Endothelial cell of umbilical vein (primary cell): Measurements from ENCODE around the gene ITGB2.

Experiments
- GATA2 ChIP-seq: IDR thresholded peaks from 2 replicates; pipeline ENCODE4 v1.7.0; 2011; ENCODE audit warnings: low read depth, mild to moderate bottlenecking, moderate library complexity, mixed read lengths, low read length; ENCODE audit not compliant: insufficient read length, insufficient read depth
- JUN ChIP-seq: IDR thresholded peaks from 2 replicates; pipeline ENCODE4 v1.6.1; 2011; ENCODE audit warnings: borderline replicate concordance, low read depth; ENCODE audit not compliant: insufficient read length, insufficient read depth
- POLR2A ChIP-seq: IDR thresholded peaks from 2 replicates; pipeline ENCODE4 v1.6.1; 2012; ENCODE audit warnings: low read depth, mild to moderate bottlenecking, control low read depth, low read length
- TF ChIP-seq, protein P1 (sequence below), 2 donors: IDR thresholded peaks; 1 replicate in 1 of 2; 2 replicates in 1 of 2; pipeline ENCODE4 v1.5.1; 2011; ENCODE audit warnings: low read length in 2 of 2, mild to moderate bottlenecking in 2 of 2, moderate library complexity in 2 of 2, control low read depth in 1 of 2, inconsistent platforms in 1 of 2, low read depth in 1 of 2; ENCODE audit not compliant: insufficient read depth in 1 of 2; ENCODE audit errors: extremely low read depth in 1 of 2

DNA sequence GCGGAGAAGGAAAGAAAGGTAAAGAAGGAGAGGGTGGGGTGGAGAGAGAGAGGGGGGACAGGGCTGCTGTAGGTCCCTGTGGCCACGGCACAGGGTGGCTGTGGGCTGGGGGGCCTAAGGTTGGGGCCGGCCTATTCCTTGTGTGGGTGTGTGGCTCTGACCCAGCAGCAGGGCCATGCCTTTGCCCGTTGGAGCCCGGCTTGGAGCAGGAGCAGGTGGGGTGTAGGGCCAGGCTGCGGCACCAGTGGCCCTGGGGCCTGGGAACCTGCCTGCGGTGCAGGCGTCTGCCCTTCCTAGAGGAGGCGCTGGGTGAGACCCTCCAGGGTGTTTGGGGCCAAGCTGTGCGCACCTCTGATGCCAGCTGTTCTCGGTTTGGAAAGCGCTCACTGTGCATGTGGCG lies 83.2 kb downstream of the ITGB2 start:
- TF ChIP-seq, protein P1, sequence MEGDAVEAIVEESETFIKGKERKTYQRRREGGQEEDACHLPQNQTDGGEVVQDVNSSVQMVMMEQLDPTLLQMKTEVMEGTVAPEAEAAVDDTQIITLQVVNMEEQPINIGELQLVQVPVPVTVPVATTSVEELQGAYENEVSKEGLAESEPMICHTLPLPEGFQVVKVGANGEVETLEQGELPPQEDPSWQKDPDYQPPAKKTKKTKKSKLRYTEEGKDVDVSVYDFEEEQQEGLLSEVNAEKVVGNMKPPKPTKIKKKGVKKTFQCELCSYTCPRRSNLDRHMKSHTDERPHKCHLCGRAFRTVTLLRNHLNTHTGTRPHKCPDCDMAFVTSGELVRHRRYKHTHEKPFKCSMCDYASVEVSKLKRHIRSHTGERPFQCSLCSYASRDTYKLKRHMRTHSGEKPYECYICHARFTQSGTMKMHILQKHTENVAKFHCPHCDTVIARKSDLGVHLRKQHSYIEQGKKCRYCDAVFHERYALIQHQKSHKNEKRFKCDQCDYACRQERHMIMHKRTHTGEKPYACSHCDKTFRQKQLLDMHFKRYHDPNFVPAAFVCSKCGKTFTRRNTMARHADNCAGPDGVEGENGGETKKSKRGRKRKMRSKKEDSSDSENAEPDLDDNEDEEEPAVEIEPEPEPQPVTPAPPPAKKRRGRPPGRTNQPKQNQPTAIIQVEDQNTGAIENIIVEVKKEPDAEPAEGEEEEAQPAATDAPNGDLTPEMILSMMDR (IDR thresholded peaks at IDR 0.05; ENCODE audit: extremely low read depth in 1 of 2, insufficient read depth in 1 of 2, low read depth in 1 of 2, low read length in 2 of 2) = no peak
- TF ChIP-seq GATA2 = no peak
- no peak for TF ChIP-seq POLR2A
- TF ChIP-seq JUN = no peak
